ENCODE results near the gene IPO4. TPM values are rescaled to one million over a fixed set of nuclear protein-coding genes. Genes with fewer than 3 reads are reported as not detected.

Gene IPO4
- total and polyA plus RNA-seq, 2 of the 13 experiments (the other 11 are each of a cell fraction or from before 2014, with no cell fraction given): 39.0 to 179 TPM

- TF ChIP-seq HMGXB4 (CRISPR knock-in tag; IDR thresholded peaks at IDR 0.05; ENCODE audit: borderline replicate concordance in 1 of 2, low read depth in 1 of 2) (peak; percentile 89 to 98), ZSCAN22 (CRISPR knock-in tag; IDR thresholded peaks at IDR 0.05) (peak; percentile 89), ETV5 (CRISPR knock-in tag; IDR thresholded peaks at IDR 0.05; ENCODE audit: borderline replicate concordance) (peak; percentile 79), KLF11 (CRISPR knock-in tag; IDR thresholded peaks at IDR 0.05) (peak; percentile 86; the same call in 1 of the 2 replicates), HMGXB3 (CRISPR knock-in tag; IDR thresholded peaks at IDR 0.05; ENCODE audit: borderline replicate concordance) (no peak), ZHX2 (IDR thresholded peaks at IDR 0.05; ENCODE audit: low read depth) (peak; percentile 31), ZHX2 (CRISPR knock-in tag; IDR thresholded peaks at IDR 0.05; ENCODE audit: borderline replicate concordance) (no peak), RBM39 (IDR thresholded peaks at IDR 0.05; ENCODE audit: low read depth, low read length, poor library complexity, severe bottlenecking) (peak; percentile 50), HNF4A (CRISPR knock-in tag; IDR thresholded peaks at IDR 0.05) (no peak; the same call in 1 of the 2 replicates), ELF4 (CRISPR knock-in tag; IDR thresholded peaks at IDR 0.05; ENCODE audit: borderline replicate concordance) (peak; percentile 77; the same call in 1 of the 2 replicates), CTCF (CRISPR knock-in tag; IDR thresholded peaks at IDR 0.05) (peak; percentile 53), POLR2AphosphoS5 (IDR thresholded peaks at IDR 0.05; ENCODE audit: low read depth, low read length) (peak; percentile 94), KMT2B (CRISPR knock-in tag; IDR thresholded peaks at IDR 0.05) (no peak; the same call in 1 of the 2 replicates), TBX3 (IDR thresholded peaks at IDR 0.05; ENCODE audit: borderline replicate concordance) (0 out of 2 replicates have a peak, but pooled peaks have one; percentile 18)
Observed at GRCh38 chr14:24141097-24141880, 47.3 kb downstream of the IPO4 start, which contains the start of gene EMC9 (continued).

Data from HepG2 (cell line).